Testis (tissue), 2 donors: ENCODE measurements around the gene DPRX.

Experiments used
- POLR2A ChIP-seq: fragments of 450-650 bp; IDR thresholded peaks from one replicate; pipeline ENCODE4 v1.6.1; 2017; ENCODE audit warnings: antibody characterized with exemption, mild to moderate bottlenecking, moderate library complexity
- TF ChIP-seq, protein P1 (sequence below), 3 experiments: fragments of 450-650 bp in 2 of 3; fragments of 200-600 bp in 1 of 3; sonication (generic) in 1 of 3; IDR thresholded peaks; one replicate each; pipeline ENCODE4 v1.5.1; 2016 to 2019; ENCODE audit warnings: antibody characterized with exemption in 3 of 3, mild to moderate bottlenecking in 2 of 3, moderate library complexity in 1 of 3

GRCh38 chr19:53664152-53664551, 32.4 kb downstream of the DPRX start:
- TF ChIP-seq, protein P1, sequence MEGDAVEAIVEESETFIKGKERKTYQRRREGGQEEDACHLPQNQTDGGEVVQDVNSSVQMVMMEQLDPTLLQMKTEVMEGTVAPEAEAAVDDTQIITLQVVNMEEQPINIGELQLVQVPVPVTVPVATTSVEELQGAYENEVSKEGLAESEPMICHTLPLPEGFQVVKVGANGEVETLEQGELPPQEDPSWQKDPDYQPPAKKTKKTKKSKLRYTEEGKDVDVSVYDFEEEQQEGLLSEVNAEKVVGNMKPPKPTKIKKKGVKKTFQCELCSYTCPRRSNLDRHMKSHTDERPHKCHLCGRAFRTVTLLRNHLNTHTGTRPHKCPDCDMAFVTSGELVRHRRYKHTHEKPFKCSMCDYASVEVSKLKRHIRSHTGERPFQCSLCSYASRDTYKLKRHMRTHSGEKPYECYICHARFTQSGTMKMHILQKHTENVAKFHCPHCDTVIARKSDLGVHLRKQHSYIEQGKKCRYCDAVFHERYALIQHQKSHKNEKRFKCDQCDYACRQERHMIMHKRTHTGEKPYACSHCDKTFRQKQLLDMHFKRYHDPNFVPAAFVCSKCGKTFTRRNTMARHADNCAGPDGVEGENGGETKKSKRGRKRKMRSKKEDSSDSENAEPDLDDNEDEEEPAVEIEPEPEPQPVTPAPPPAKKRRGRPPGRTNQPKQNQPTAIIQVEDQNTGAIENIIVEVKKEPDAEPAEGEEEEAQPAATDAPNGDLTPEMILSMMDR (IDR thresholded peaks at IDR 0.05), result no peak
- no peak for TF ChIP-seq POLR2A
